Fibroblast of villous mesenchyme (primary cell): Measurements from ENCODE around the gene CDC73. TPM values are rescaled to one million over a fixed set of nuclear protein-coding genes. Genes with fewer than 3 reads are reported as not detected.
"Not testable (repeated sequence)": the region's sequence is repeated elsewhere in the genome, so short reads cannot be mapped to it uniquely, and the experiment has no call there.

Experiments used
- DNase-seq: peaks from one replicate; pipeline ENCODE4 v3.0.0-alpha.2; 2010; ENCODE audit warnings: low read depth
- H3K4me3 ChIP-seq: 2 replicates; pipeline ENCODE4 v1.5.1; 2011; ENCODE audit warnings: low read depth, mild to moderate bottlenecking, low read length
- CTCF ChIP-seq: IDR thresholded peaks from 2 replicates; pipeline ENCODE4 v1.5.1; 2012; ENCODE audit warnings: low read depth, mild to moderate bottlenecking, low read length; ENCODE audit not compliant: insufficient read depth
- total RNA-seq: library from RNA; depleted of rRNA; stranded (reverse); fragments of >200 nt; gene quantifications from 2 replicates; pipeline ENCODE4 v1.2.3, GENCODE V29; 2012

Gene CDC73
- total RNA-seq, 1 donor = 40.2 TPM

GRCh38 chr1:193216920-193217319 lies 95.1 kb downstream of the CDC73 start:
- no peak for DNase-seq
- no peak for TF ChIP-seq CTCF
- H3K4me3 ChIP-seq = no peak overlapping the region

GRCh38 chr1:193219391-193219790 lies 97.6 kb downstream of the CDC73 start:
- H3K4me3 ChIP-seq = no peak overlapping the region
- no peak for DNase-seq
- TF ChIP-seq CTCF = no peak

GRCh38 chr1:193221651-193222050 lies 99.8 kb downstream of the CDC73 start:
- H3K4me3 ChIP-seq = no peak overlapping the region
- peak; percentile 7 for DNase-seq
- no peak for TF ChIP-seq CTCF

- no peak for DNase-seq
- TF ChIP-seq CTCF = no peak
- H3K4me3 ChIP-seq = no peak overlapping the region
These were observed 100.3 kb downstream of the CDC73 start for GRCh38 chr1:193222056-193222615.

- no peak for TF ChIP-seq CTCF
- peak; percentile 56 for DNase-seq
- no peak overlapping the region for H3K4me3 ChIP-seq
These were observed 107.3 kb downstream of the CDC73 start for GRCh38 chr1:193229136-193229535.

GRCh38 chr1:193231146-193231545 lies 109.3 kb downstream of the CDC73 start:
- not testable (repeated sequence) for H3K4me3 ChIP-seq, DNase-seq

GRCh38 chr1:193234530-193234929 lies 112.7 kb downstream of the CDC73 start:
- no peak for TF ChIP-seq CTCF
- no peak for DNase-seq
- no peak overlapping the region for H3K4me3 ChIP-seq
